Mesenchymal stem cell (in vitro differentiated cells and primary cell): Measurements from ENCODE around the gene GAPDHS.

Source experiments
- DNase-seq: peaks from one replicate; pipeline ENCODE4 v3.0.0-alpha.2; 2013
- H2AFZ ChIP-seq: one replicate; pipeline ENCODE4 v1.6.1; 2013; ENCODE audit warnings: low read depth, mild to moderate bottlenecking, control low read depth, inconsistent platforms, low read length, moderate library complexity
- H2AK5ac ChIP-seq: 2 replicates; pipeline ENCODE4 v1.6.1; 2013; ENCODE audit warnings: low read length, moderate library complexity, mild to moderate bottlenecking, inconsistent platforms; ENCODE audit not compliant: severe bottlenecking
- H2BK120ac ChIP-seq: one replicate; pipeline ENCODE4 v1.6.1; 2013; ENCODE audit warnings: low read depth, mild to moderate bottlenecking, inconsistent platforms, low read length, moderate library complexity
- H2BK12ac ChIP-seq, 2 experiments: one replicate each; pipeline ENCODE4 v1.6.1; 2013; ENCODE audit warnings: inconsistent platforms in 2 of 2, low read length in 2 of 2, mild to moderate bottlenecking in 2 of 2, moderate library complexity in 2 of 2, control low read depth in 1 of 2
- H2BK15ac ChIP-seq: one replicate; pipeline ENCODE4 v1.6.1; 2013; ENCODE audit warnings: mild to moderate bottlenecking, low read depth, inconsistent platforms; ENCODE audit not compliant: poor library complexity, severe bottlenecking
- H2BK5ac ChIP-seq: 2 replicates; pipeline ENCODE4 v1.6.1; 2013; ENCODE audit warnings: low read depth, mild to moderate bottlenecking, low read length, control low read depth, inconsistent platforms; ENCODE audit not compliant: poor library complexity, severe bottlenecking
- H3K14ac ChIP-seq, 2 experiments: one replicate each; pipeline ENCODE4 v1.6.1; 2013; ENCODE audit warnings: inconsistent platforms in 2 of 2, low read length in 2 of 2, control low read depth in 1 of 2, mild to moderate bottlenecking in 1 of 2, moderate library complexity in 1 of 2
- H3K18ac ChIP-seq, 2 experiments: one replicate each; pipeline ENCODE4 v1.6.1; 2013; ENCODE audit warnings: inconsistent platforms in 2 of 2, low read length in 2 of 2, control low read depth in 1 of 2, low read depth in 1 of 2, mild to moderate bottlenecking in 1 of 2
- H3K23ac ChIP-seq, 2 experiments: one replicate each; pipeline ENCODE4 v1.6.1; 2013; ENCODE audit warnings: inconsistent platforms in 2 of 2, low read length in 2 of 2, mild to moderate bottlenecking in 2 of 2, moderate library complexity in 2 of 2, control low read depth in 1 of 2
- H3K27ac ChIP-seq: 2 replicates; pipeline ENCODE4 v1.5.1; 2013; ENCODE audit warnings: mild to moderate bottlenecking, moderate library complexity, low read length, control low read depth, inconsistent platforms; ENCODE audit not compliant: poor library complexity, severe bottlenecking
- H3K27me3 ChIP-seq, 2 experiments: 2 replicates each; pipeline versions ENCODE4 v1.6.1 to v1.7.0; 2013; ENCODE audit warnings: low read length in 2 of 2, mild to moderate bottlenecking in 2 of 2, moderate library complexity in 2 of 2, control low read depth in 1 of 2, inconsistent platforms in 1 of 2; ENCODE audit not compliant: control insufficient read depth in 1 of 2, insufficient read depth in 1 of 2
- H3K36me3 ChIP-seq, 2 experiments: 2 replicates each; pipeline versions ENCODE4 v1.6.1 to v1.7.0; 2013; ENCODE audit warnings: low read length in 2 of 2, control low read depth in 1 of 2, inconsistent platforms in 1 of 2, low read depth in 1 of 2, mild to moderate bottlenecking in 1 of 2; ENCODE audit not compliant: insufficient read depth in 2 of 2, control insufficient read depth in 1 of 2
- H3K4ac ChIP-seq, 2 experiments: one replicate each; pipeline ENCODE4 v1.6.1; 2013; ENCODE audit warnings: inconsistent platforms in 2 of 2, low read length in 2 of 2, mild to moderate bottlenecking in 2 of 2, moderate library complexity in 2 of 2, control low read depth in 1 of 2, low read depth in 1 of 2
- H3K4me1 ChIP-seq: 2 replicates; pipeline ENCODE4 v1.6.1; 2013; ENCODE audit warnings: low read depth, low read length, control low read depth; ENCODE audit not compliant: control insufficient read depth, insufficient read depth
- H3K4me2 ChIP-seq: 2 replicates; pipeline ENCODE4 v1.6.1; 2013; ENCODE audit warnings: low read length, mild to moderate bottlenecking, inconsistent platforms; ENCODE audit not compliant: poor library complexity, severe bottlenecking
- H3K4me3 ChIP-seq, 2 experiments: 2 replicates each; pipeline versions ENCODE4 v1.5.1 to v1.7.0; 2013; ENCODE audit warnings: low read length in 2 of 2, mild to moderate bottlenecking in 2 of 2, control low read depth in 1 of 2, low read depth in 1 of 2; ENCODE audit not compliant: insufficient read depth in 1 of 2
- H3K79me1 ChIP-seq: replicated peaks from 2 replicates; pipeline ENCODE4 v1.6.1; 2013; ENCODE audit warnings: mild to moderate bottlenecking, control low read depth, low read length, inconsistent platforms; ENCODE audit not compliant: poor library complexity, severe bottlenecking
- H3K9ac ChIP-seq: 2 replicates; pipeline ENCODE4 v1.7.0; 2013; ENCODE audit warnings: mild to moderate bottlenecking, low read length, moderate library complexity
- H3K9me3 ChIP-seq: 2 replicates; pipeline ENCODE4 v1.7.0; 2013; ENCODE audit warnings: mild to moderate bottlenecking, low read length; ENCODE audit not compliant: control insufficient read depth
- H4K8ac ChIP-seq: one replicate; pipeline ENCODE4 v1.6.1; 2013; ENCODE audit warnings: inconsistent platforms, mild to moderate bottlenecking, low read length, moderate library complexity
- H4K91ac ChIP-seq: one replicate; pipeline ENCODE4 v1.6.1; 2013; ENCODE audit warnings: mild to moderate bottlenecking, low read length, inconsistent platforms
- WGBS: methylation state at CpG from one replicate; pipeline ENCODE4 v1.1.7; 2013; ENCODE audit warnings: mixed read lengths; 5-methylcytosine and 5-hydroxymethylcytosine counted together

GAPDHS gene

GRCh38 chr19:35587321-35587720 lies 54.1 kb downstream of the GAPDHS start:
- Histone ChIP-seq H3K18ac (no peak overlapping the region), H3K27ac (no peak overlapping the region), H3K4me1 (no peaks in the 10 kb centered on the region), H3K23ac (no peak overlapping the region), H2BK120ac (no peak overlapping the region), H4K8ac (no peak overlapping the region), H3K9me3 (no peaks in the 10 kb centered on the region), H2AFZ (no peak overlapping the region), H2BK15ac (no peak overlapping the region), H3K4ac (no peak overlapping the region), H2AK5ac (no peak overlapping the region), H3K9ac (no peak overlapping the region), H3K36me3 (no peaks in the 10 kb centered on the region), H3K14ac (no peak overlapping the region), H3K79me1 (no peaks in the 10 kb centered on the region), H2BK12ac (no peak overlapping the region), H4K91ac (no peak overlapping the region), H2BK5ac (no peak overlapping the region), H3K27me3 (peaks cover 12 to 55% of the 10 kb centered on the region in 2 experiments), H3K4me2 (no peak overlapping the region), H3K4me3 (no peak overlapping the region)
- DNase-seq: no peak
- 33% methylated on average over 1 of the region's 1 CpG for WGBS

- Histone ChIP-seq H3K4ac (no peak overlapping the region), H3K27ac (no peak overlapping the region), H2AFZ (no peak overlapping the region), H2BK120ac (no peak overlapping the region), H3K4me2 (no peak overlapping the region), H3K4me1 (no peaks in the 10 kb centered on the region), H3K4me3 (no peak overlapping the region), H2BK12ac (no peak overlapping the region), H3K9me3 (no peaks in the 10 kb centered on the region), H3K9ac (no peak overlapping the region), H3K79me1 (no peaks in the 10 kb centered on the region), H3K23ac (no peak overlapping the region), H4K91ac (no peak overlapping the region), H2BK5ac (no peak overlapping the region), H3K36me3 (no peaks in the 10 kb centered on the region), H3K27me3 (peaks cover 0 to 36% of the 10 kb centered on the region in 2 experiments), H2AK5ac (no peak overlapping the region), H4K8ac (no peak overlapping the region), H2BK15ac (no peak overlapping the region), H3K14ac (no peak overlapping the region), H3K18ac (no peak overlapping the region)
- DNase-seq: no peak
- 95% methylated on average over 1 of the region's 3 CpGs for WGBS
Observed at GRCh38 chr19:35590875-35591274, 57.6 kb downstream of the GAPDHS start.

GRCh38 chr19:35592226-35592625 lies 59.0 kb downstream of the GAPDHS start:
- Histone ChIP-seq H2AFZ (no peak overlapping the region), H3K4me1 (no peaks in the 10 kb centered on the region), H3K4me2 (no peak overlapping the region), H2BK5ac (no peak overlapping the region), H4K8ac (no peak overlapping the region), H2BK15ac (no peak overlapping the region), H2BK120ac (no peak overlapping the region), H3K14ac (no peak overlapping the region), H3K9ac (no peak overlapping the region), H3K18ac (no peak overlapping the region), H2BK12ac (no peak overlapping the region), H3K36me3 (no peaks in the 10 kb centered on the region), H3K27ac (no peak overlapping the region), H3K9me3 (no peaks in the 10 kb centered on the region), H2AK5ac (no peak overlapping the region), H3K4me3 (no peak overlapping the region), H3K23ac (no peak overlapping the region), H3K79me1 (no peaks in the 10 kb centered on the region), H4K91ac (no peak overlapping the region), H3K4ac (no peak overlapping the region), H3K27me3 (peaks cover 0 to 33% of the 10 kb centered on the region in 2 experiments)
- DNase-seq: peak; percentile 24
- 30% methylated on average over 8 of the region's 8 CpGs for WGBS
